K562 (cell line): Measurements from ENCODE around the gene EIF3I. TPM values are rescaled to one million over a fixed set of nuclear protein-coding genes. Genes with fewer than 3 reads are reported as not detected.

Experiments
- BHLHE40 ChIP-seq: IDR thresholded peaks from 2 replicates; pipeline ENCODE4 v1.6.1; 2011; ENCODE audit warnings: low read length, improper control_type of control experiment
- CC2D1A ChIP-seq: fragments of 450-650 bp; IDR thresholded peaks from 2 replicates; pipeline ENCODE4 v1.6.1; 2017; ENCODE audit warnings: mild to moderate bottlenecking
- CSDE1 ChIP-seq, 2 experiments: fragments of 450-650 bp; IDR thresholded peaks; 2 replicates each; pipeline ENCODE4 v1.6.1; 2016; ENCODE audit warnings: mild to moderate bottlenecking in 1 of 2
- CXXC5 ChIP-seq: fragments of 250-450 bp; sonication (Bioruptor Pico); IDR thresholded peaks from 2 replicates; pipeline ENCODE4 v1.8.0; 2022; ENCODE audit warnings: inconsistent platforms, mild to moderate bottlenecking, moderate library complexity
- DIDO1 ChIP-seq: fragments of 450-650 bp; IDR thresholded peaks from 2 replicates; pipeline ENCODE4 v1.6.1; 2016; ENCODE audit warnings: low read depth, missing biosample characterization, missing genetic modification characterization
- ELK1 ChIP-seq: sonication (generic); formaldehyde crosslinking; IDR thresholded peaks from 2 replicates; pipeline ENCODE4 v1.8.1; 2022; ENCODE audit warnings: missing genetic modification reagents
- FOSL1 ChIP-seq: fragments of 200-800 bp; sonication (Bioruptor generic); conservative IDR thresholded peaks from 2 replicates; pipeline ENCODE4 v1.6.1; 2016; ENCODE audit warnings: missing genetic modification characterization, missing compliant biosample characterization
- HDAC8 ChIP-seq: fragments of 450-650 bp; IDR thresholded peaks from 2 replicates; pipeline ENCODE4 v1.6.1; 2016; ENCODE audit warnings: mild to moderate bottlenecking, missing genetic modification characterization, moderate library complexity, missing compliant biosample characterization
- HMBOX1 ChIP-seq: sonication (generic); IDR thresholded peaks from 2 replicates; pipeline ENCODE4 v1.6.1; 2016
- PCBP2 ChIP-seq: fragments of 200-400 bp; formaldehyde crosslinking; IDR thresholded peaks from 2 replicates; pipeline ENCODE4 v1.6.1; 2018; ENCODE audit warnings: low read length, low read depth, mild to moderate bottlenecking, moderate library complexity; ENCODE audit not compliant: poor library complexity, severe bottlenecking
- POLR3A ChIP-seq: IDR thresholded peaks from 2 replicates; pipeline ENCODE4 v1.6.1; 2011; ENCODE audit warnings: borderline replicate concordance, mild to moderate bottlenecking, moderate library complexity; ENCODE audit not compliant: insufficient read length, insufficient read depth; ENCODE audit errors: extremely low read depth
- SAFB ChIP-seq: fragments of 200-400 bp; formaldehyde crosslinking; IDR thresholded peaks from 2 replicates; pipeline ENCODE4 v1.6.1; 2017; ENCODE audit warnings: low read depth, low read length, borderline replicate concordance
- STAG1 ChIP-seq: sonication (generic); formaldehyde crosslinking; IDR thresholded peaks from 2 replicates; pipeline ENCODE4 v1.5.0; 2020; ENCODE audit warnings: missing genetic modification reagents, borderline replicate concordance
- TRIM24 ChIP-seq, 2 experiments: fragments of 450-650 bp; IDR thresholded peaks; 2 replicates each; pipeline ENCODE4 v1.6.1; 2016
- ZBTB8A ChIP-seq: fragments of 450-650 bp; IDR thresholded peaks from 2 replicates; pipeline ENCODE4 v1.6.1; 2018; ENCODE audit warnings: mild to moderate bottlenecking, moderate library complexity; ENCODE audit not compliant: partially characterized antibody
- ZC3H8 ChIP-seq: fragments of 450-650 bp; IDR thresholded peaks from 2 replicates; pipeline ENCODE4 v1.6.1; 2017
- ZFX ChIP-seq: sonication (generic); formaldehyde crosslinking; IDR thresholded peaks from 2 replicates; pipeline ENCODE4 v1.8.0; 2022; ENCODE audit warnings: mild to moderate bottlenecking, missing genetic modification reagents, moderate library complexity
- ZNF212 ChIP-seq: fragments of 450-650 bp; formaldehyde crosslinking; IDR thresholded peaks from 2 replicates; pipeline ENCODE4 v1.4.0; 2020; ENCODE audit warnings: mild to moderate bottlenecking
- ZNF224 ChIP-seq: sonication (generic); formaldehyde crosslinking; IDR thresholded peaks from 2 replicates; pipeline ENCODE4 v1.8.0; 2022; ENCODE audit warnings: mild to moderate bottlenecking, missing genetic modification reagents
- ZNF764 ChIP-seq: fragments of 250-450 bp; sonication (Bioruptor Pico); IDR thresholded peaks from 2 replicates; pipeline ENCODE4 v1.4.0; 2020; ENCODE audit warnings: low read depth, mild to moderate bottlenecking, moderate library complexity
- polyA plus RNA-seq, 8 experiments: library from polyadenylated mRNA; depleted of rRNA in 4 of 8; stranded (reverse) in 5 of 8; unstranded in 3 of 8; fragments of >200 nt; fragmentation: Nextera tagmentation in 2 of 8; fragmentation: Illumina TruSeq in 1 of 8; extraction: Ambion mirVana in 2 of 8; extraction: Trizol in 1 of 8; gene quantifications; 2 replicates each; pipeline versions ENCODE4 v1.2.1 to v1.2.3, GENCODE V29; 2011 to 2014; ENCODE audit warnings: inconsistent platforms in 1 of 8, missing spikeins in 1 of 8
- total RNA-seq, 7 experiments: library from RNA; depleted of rRNA in 6 of 7; stranded (reverse); fragments of >200 nt in 6 of 7; fragmentation: Illumina TruSeq in 2 of 7; extraction: Trizol in 2 of 7; gene quantifications; 2 replicates each; pipeline versions ENCODE4 v1.2.1 to v1.2.3, GENCODE V29; 2011 to 2021; ENCODE audit warnings: low replicate concordance in 1 of 7
- TF ChIP-seq, protein P1 (sequence below): conservative IDR thresholded peaks from 2 replicates; pipeline ENCODE4 v1.6.1; 2011; ENCODE audit warnings: low read depth, mild to moderate bottlenecking, low read length; ENCODE audit not compliant: control insufficient read depth
- TF ChIP-seq, protein P2 (sequence below), 2 experiments: fragments of 250-450 bp in 1 of 2; fragments of 450-650 bp in 1 of 2; sonication (Bioruptor Pico) in 1 of 2; IDR thresholded peaks; 2 replicates each; pipeline versions ENCODE4 v1.6.1 to v1.8.0; 2016 to 2021; ENCODE audit warnings: mild to moderate bottlenecking in 2 of 2, moderate library complexity in 2 of 2, missing compliant biosample characterization in 1 of 2, missing genetic modification characterization in 1 of 2
- TF ChIP-seq, protein P3 (sequence below): fragments of 250-450 bp; sonication (Bioruptor Pico); IDR thresholded peaks from 2 replicates; pipeline ENCODE4 v1.5.0; 2021

Gene EIF3I
- total and polyA plus RNA-seq, 9 of the 15 experiments (the other 6 are each of a cell fraction or from before 2014, with no cell fraction given) = 414 to 1,526 (median 635) TPM

DNA sequence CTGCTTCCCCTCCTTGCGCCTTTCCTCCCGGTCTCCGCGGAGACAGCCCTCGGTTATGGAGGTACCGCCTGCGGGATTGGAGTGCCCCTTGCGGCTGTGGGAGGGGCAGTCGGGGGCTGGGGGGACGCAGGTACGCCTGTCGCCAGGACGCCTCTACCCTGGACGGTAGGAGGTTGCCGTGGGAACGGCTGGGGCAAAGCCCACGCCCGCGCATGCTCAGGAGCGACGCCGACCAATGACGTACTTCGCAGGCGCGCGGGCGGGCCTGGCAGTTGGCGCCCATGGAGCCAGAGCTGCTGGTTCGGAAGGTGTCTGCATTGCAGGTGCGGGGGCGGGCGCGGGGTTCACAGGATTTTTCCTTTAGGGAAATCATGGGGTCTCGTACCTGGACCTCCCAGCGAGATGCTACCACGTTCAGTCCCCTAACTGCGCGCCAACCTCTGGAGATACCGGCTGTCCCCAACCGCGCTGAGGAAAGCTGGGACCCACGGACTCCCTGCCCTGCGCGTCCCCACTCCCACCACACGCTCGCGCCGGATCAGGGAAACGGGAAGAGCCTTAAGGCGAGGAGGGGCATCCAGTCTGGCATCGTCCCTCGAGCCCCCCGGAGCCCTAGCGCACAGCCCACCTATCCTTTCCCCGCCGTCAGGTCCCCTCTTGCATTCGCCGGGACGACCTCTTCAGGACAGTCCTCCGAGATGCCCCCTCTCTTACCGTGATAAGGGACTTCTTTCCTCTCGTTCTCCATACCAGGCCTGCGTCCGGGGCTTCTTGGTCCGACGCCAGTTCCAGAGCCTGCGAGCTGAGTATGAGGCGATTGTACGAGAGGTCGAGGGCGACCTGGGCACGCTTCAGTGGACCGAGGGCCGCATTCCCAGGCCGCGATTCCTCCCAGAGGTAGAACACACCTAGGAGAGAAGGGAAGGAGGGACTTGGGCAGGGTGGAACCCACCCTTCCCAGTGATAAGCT, 16.5 kb upstream of the EIF3I start, which contains the start of gene IQCC (continued):
- TF ChIP-seq, protein P1, sequence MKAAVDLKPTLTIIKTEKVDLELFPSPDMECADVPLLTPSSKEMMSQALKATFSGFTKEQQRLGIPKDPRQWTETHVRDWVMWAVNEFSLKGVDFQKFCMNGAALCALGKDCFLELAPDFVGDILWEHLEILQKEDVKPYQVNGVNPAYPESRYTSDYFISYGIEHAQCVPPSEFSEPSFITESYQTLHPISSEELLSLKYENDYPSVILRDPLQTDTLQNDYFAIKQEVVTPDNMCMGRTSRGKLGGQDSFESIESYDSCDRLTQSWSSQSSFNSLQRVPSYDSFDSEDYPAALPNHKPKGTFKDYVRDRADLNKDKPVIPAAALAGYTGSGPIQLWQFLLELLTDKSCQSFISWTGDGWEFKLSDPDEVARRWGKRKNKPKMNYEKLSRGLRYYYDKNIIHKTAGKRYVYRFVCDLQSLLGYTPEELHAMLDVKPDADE = peak; percentile 74; the same call in 1 of the 2 replicates
- TF ChIP-seq SAFB (0 out of 2 replicates have a peak, but pooled peaks have one; percentile 21), CC2D1A (no peak), ELK1 (CRISPR knock-in tag) (no peak), ZNF764 (CRISPR knock-in tag) (no peak), POLR3A (no peak), HMBOX1 (no peak), ZNF212 (CRISPR knock-in tag) (no peak), ZC3H8 (no peak), ZFX (CRISPR knock-in tag) (peak; percentile 96), STAG1 (CRISPR knock-in tag) (no peak), FOSL1 (tag) (no peak), TRIM24 (IDR thresholded peaks at IDR 0.05) (no peak), ZNF224 (CRISPR knock-in tag) (peak; percentile 38; the same call in 1 of the 2 replicates), BHLHE40 (peak; percentile 49), DIDO1 (tag) (peak; percentile 79; the same call in 1 of the 2 replicates), ZBTB8A (no peak), HDAC8 (no peak), CXXC5 (CRISPR knock-in tag) (peak; percentile 81), PCBP2 (no peak), CSDE1 (IDR thresholded peaks at IDR 0.05) (peak in 1 of 2 experiments; percentile 95; a peak in 2 of 4 replicates)
- TF ChIP-seq, protein P2, sequence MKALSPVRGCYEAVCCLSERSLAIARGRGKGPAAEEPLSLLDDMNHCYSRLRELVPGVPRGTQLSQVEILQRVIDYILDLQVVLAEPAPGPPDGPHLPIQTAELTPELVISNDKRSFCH (CRISPR knock-in tag; IDR thresholded peaks at IDR 0.05) = no peak
- TF ChIP-seq, protein P2 (tag; IDR thresholded peaks at IDR 0.05) = no peak
- TF ChIP-seq, protein P3, sequence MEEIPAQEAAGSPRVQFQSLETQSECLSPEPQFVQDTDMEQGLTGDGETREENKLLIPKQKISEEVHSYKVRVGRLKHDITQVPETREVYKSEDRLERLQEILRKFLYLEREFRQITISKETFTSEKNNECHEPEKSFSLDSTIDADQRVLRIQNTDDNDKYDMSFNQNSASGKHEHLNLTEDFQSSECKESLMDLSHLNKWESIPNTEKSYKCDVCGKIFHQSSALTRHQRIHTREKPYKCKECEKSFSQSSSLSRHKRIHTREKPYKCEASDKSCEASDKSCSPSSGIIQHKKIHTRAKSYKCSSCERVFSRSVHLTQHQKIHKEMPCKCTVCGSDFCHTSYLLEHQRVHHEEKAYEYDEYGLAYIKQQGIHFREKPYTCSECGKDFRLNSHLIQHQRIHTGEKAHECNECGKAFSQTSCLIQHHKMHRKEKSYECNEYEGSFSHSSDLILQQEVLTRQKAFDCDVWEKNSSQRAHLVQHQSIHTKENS = no peak
